ENCODE data around the gene KIF25. TPM values are rescaled to one million over a fixed set of nuclear protein-coding genes. Genes with fewer than 3 reads are reported as not detected.

The KIF25 gene
- total and polyA plus RNA-seq, 3 experiments from 2014 or later: not detected

- Mint-ChIP-seq H3K4me3 (no peak overlapping the region), H3K27me3 (peaks cover 0 to 2% of the 10 kb centered on the region in 2 donors), H3K36me3 (no peaks in the 10 kb centered on the region), H3K9me3 (peaks cover 0 to 1% (median 0%) of the 10 kb centered on the region in 5 donors), H3K4me1 (no peaks in the 10 kb centered on the region), H3K27ac (no peak overlapping the region)
- no peaks in the 10 kb centered on the region for H3K9me3 ChIP-seq (ENCODE audit: low read length)
- no peak overlapping the region for H3K27ac ChIP-seq (ENCODE audit: low read depth, low read length)
- DNase-seq: no peak
- no peak overlapping the region for H3K4me3 ChIP-seq (ENCODE audit: low read length)
- H3K27me3 ChIP-seq (ENCODE audit: insufficient read depth, low read length, poor library complexity, severe bottlenecking): no peaks in the 10 kb centered on the region
- no peaks in the 10 kb centered on the region for H3K4me1 ChIP-seq (ENCODE audit: insufficient read depth, low read length)
- POLR2A ChIA-PET: no interaction called here
- no peaks in the 10 kb centered on the region for H3K36me3 ChIP-seq (ENCODE audit: insufficient read depth, low read length)
- CTCF ChIA-PET: no interaction called here
Observed at GRCh38 chr6:167985911-167986595, 11.4 kb upstream of the KIF25 start.

- POLR2A ChIA-PET: no interaction called here
Observed at GRCh38 chr6:167987396-167988153, 9.9 kb upstream of the KIF25 start.

GRCh38 chr6:167988154-167988495 lies 9.3 kb upstream of the KIF25 start:
- Histone ChIP-seq H3K4me1 (ENCODE audit: insufficient read depth, low read length) (no peaks in the 10 kb centered on the region), H3K27me3 (ENCODE audit: insufficient read depth, low read length, poor library complexity, severe bottlenecking) (no peaks in the 10 kb centered on the region), H3K27ac (ENCODE audit: low read depth, low read length) (no peak overlapping the region), H3K36me3 (ENCODE audit: insufficient read depth, low read length) (no peaks in the 10 kb centered on the region), H3K4me3 (ENCODE audit: low read length) (no peak overlapping the region), H3K9me3 (ENCODE audit: low read length) (no peaks in the 10 kb centered on the region)
- no peak overlapping the region for H3K27ac Mint-ChIP-seq
- POLR2A ChIA-PET: no interaction called here
- H3K9me3 Mint-ChIP-seq: no peaks in the 10 kb centered on the region
- no peaks in the 10 kb centered on the region for H3K27me3 Mint-ChIP-seq
- CTCF ChIA-PET: no interaction called here
- no peaks in the 10 kb centered on the region for H3K4me1 Mint-ChIP-seq
- DNase-seq: no peak
- H3K4me3 Mint-ChIP-seq: no peak overlapping the region
- no peaks in the 10 kb centered on the region for H3K36me3 Mint-ChIP-seq

More at GRCh38 chr6:167987396-167988153, 9.9 kb upstream of the KIF25 start:
- H3K4me3 ChIP-seq (ENCODE audit: low read length): no peak overlapping the region
- no peak overlapping the region for H3K27ac Mint-ChIP-seq
- peaks cover 0 to 1% (median 0%) of the 10 kb centered on the region in 5 donors for H3K9me3 Mint-ChIP-seq
- no peaks in the 10 kb centered on the region for H3K36me3 Mint-ChIP-seq
- no peaks in the 10 kb centered on the region for H3K27me3 ChIP-seq (ENCODE audit: insufficient read depth, low read length, poor library complexity, severe bottlenecking)
- no peaks in the 10 kb centered on the region for H3K36me3 ChIP-seq (ENCODE audit: insufficient read depth, low read length)
- no peaks in the 10 kb centered on the region for H3K4me1 Mint-ChIP-seq
- no peak overlapping the region for H3K4me3 Mint-ChIP-seq
- H3K4me1 ChIP-seq (ENCODE audit: insufficient read depth, low read length): no peaks in the 10 kb centered on the region
- CTCF ChIA-PET: no interaction called here
- no peaks in the 10 kb centered on the region for H3K27me3 Mint-ChIP-seq
- H3K27ac ChIP-seq (ENCODE audit: low read depth, low read length): no peak overlapping the region
- H3K9me3 ChIP-seq (ENCODE audit: low read length): no peaks in the 10 kb centered on the region
- no peak for DNase-seq

GRCh38 chr6:167988945-167989841 lies 8.3 kb upstream of the KIF25 start:
- no peaks in the 10 kb centered on the region for H3K36me3 Mint-ChIP-seq
- peaks cover 0 to 3% of the 10 kb centered on the region in 2 donors for H3K27me3 Mint-ChIP-seq
- DNase-seq: no peak
- H3K4me3 Mint-ChIP-seq: no peak overlapping the region
- ChIA-PET POLR2A (no interaction called here), CTCF (no interaction called here)
- Histone ChIP-seq H3K36me3 (ENCODE audit: insufficient read depth, low read length) (no peaks in the 10 kb centered on the region), H3K4me3 (ENCODE audit: low read length) (no peak overlapping the region), H3K4me1 (ENCODE audit: insufficient read depth, low read length) (no peaks in the 10 kb centered on the region), H3K27ac (ENCODE audit: low read depth, low read length) (no peak overlapping the region), H3K27me3 (ENCODE audit: insufficient read depth, low read length, poor library complexity, severe bottlenecking) (no peaks in the 10 kb centered on the region), H3K9me3 (ENCODE audit: low read length) (no peaks in the 10 kb centered on the region)
- no peak overlapping the region for H3K27ac Mint-ChIP-seq
- no peaks in the 10 kb centered on the region for H3K9me3 Mint-ChIP-seq
- H3K4me1 Mint-ChIP-seq: no peaks in the 10 kb centered on the region

- Histone ChIP-seq H3K4me3 (ENCODE audit: low read length) (no peak overlapping the region), H3K27me3 (ENCODE audit: insufficient read depth, low read length, poor library complexity, severe bottlenecking) (no peaks in the 10 kb centered on the region), H3K4me1 (ENCODE audit: insufficient read depth, low read length) (no peaks in the 10 kb centered on the region), H3K27ac (ENCODE audit: low read depth, low read length) (no peak overlapping the region), H3K9me3 (ENCODE audit: low read length) (no peaks in the 10 kb centered on the region), H3K36me3 (ENCODE audit: insufficient read depth, low read length) (no peaks in the 10 kb centered on the region)
- no peak for DNase-seq
- Mint-ChIP-seq H3K4me1 (no peaks in the 10 kb centered on the region), H3K36me3 (no peaks in the 10 kb centered on the region), H3K9me3 (no peaks in the 10 kb centered on the region), H3K27ac (no peak overlapping the region), H3K4me3 (no peak overlapping the region), H3K27me3 (peaks cover 3 to 5% of the 10 kb centered on the region in 2 donors)
- ChIA-PET CTCF (no interaction called here), POLR2A (no interaction called here)
Observed at GRCh38 chr6:167990016-167990945, 7.2 kb upstream of the KIF25 start.

- ChIA-PET POLR2A (no interaction called here), CTCF (no interaction called here)
- Histone ChIP-seq H3K4me1 (ENCODE audit: insufficient read depth, low read length) (no peaks in the 10 kb centered on the region), H3K9me3 (ENCODE audit: low read length) (no peaks in the 10 kb centered on the region), H3K36me3 (ENCODE audit: insufficient read depth, low read length) (no peaks in the 10 kb centered on the region), H3K27ac (ENCODE audit: low read depth, low read length) (no peak overlapping the region), H3K27me3 (ENCODE audit: insufficient read depth, low read length, poor library complexity, severe bottlenecking) (no peaks in the 10 kb centered on the region), H3K4me3 (ENCODE audit: low read length) (no peak overlapping the region)
- Mint-ChIP-seq H3K9me3 (peaks cover 0 to 2% (median 0%) of the 10 kb centered on the region in 5 donors), H3K27me3 (peaks cover 7 to 10% of the 10 kb centered on the region in 2 donors), H3K4me1 (no peaks in the 10 kb centered on the region), H3K27ac (no peak overlapping the region), H3K4me3 (no peak overlapping the region), H3K36me3 (peaks cover 0 to 4% (median 0%) of the 10 kb centered on the region in 3 donors)
- DNase-seq: no peak
Observed at GRCh38 chr6:167993169-167993568, 4.3 kb upstream of the KIF25 start.

- Mint-ChIP-seq H3K4me3 (no peak overlapping the region), H3K36me3 (peaks cover 0 to 4% (median 0%) of the 10 kb centered on the region in 3 donors), H3K27ac (no peak overlapping the region), H3K9me3 (peaks cover 0 to 2% (median 0%) of the 10 kb centered on the region in 5 donors), H3K27me3 (peaks cover 7 to 10% of the 10 kb centered on the region in 2 donors), H3K4me1 (no peaks in the 10 kb centered on the region)
- DNase-seq: no peak
- H3K27me3 ChIP-seq (ENCODE audit: insufficient read depth, low read length, poor library complexity, severe bottlenecking): no peaks in the 10 kb centered on the region
- H3K9me3 ChIP-seq (ENCODE audit: low read length): no peaks in the 10 kb centered on the region
- ChIA-PET POLR2A (no interaction called here), CTCF (no interaction called here)
- no peaks in the 10 kb centered on the region for H3K36me3 ChIP-seq (ENCODE audit: insufficient read depth, low read length)
- no peak overlapping the region for H3K27ac ChIP-seq (ENCODE audit: low read depth, low read length)
- no peak overlapping the region for H3K4me3 ChIP-seq (ENCODE audit: low read length)
- H3K4me1 ChIP-seq (ENCODE audit: insufficient read depth, low read length): no peaks in the 10 kb centered on the region
Observed at GRCh38 chr6:167993831-167994230, 3.6 kb upstream of the KIF25 start.
